HG03135 (cell line): ENCODE measurements around the gene SLC25A26.

Experiments used
- ATAC-seq: cut with Tn5 transposase; IDR thresholded peaks from one replicate; pipeline ENCODE4 v1.9.1; 2021; ENCODE audit warnings: mild to moderate bottlenecking, moderate library complexity; ENCODE audit not compliant: unreplicated experiment

SLC25A26 gene

GRCh38 chr3:66314455-66314854 lies 93.7 kb downstream of the SLC25A26 start:
- ATAC-seq, result no peak

- ATAC-seq, result no peak
These were observed 97.1 kb downstream of the SLC25A26 start for GRCh38 chr3:66317750-66318376.

DNA sequence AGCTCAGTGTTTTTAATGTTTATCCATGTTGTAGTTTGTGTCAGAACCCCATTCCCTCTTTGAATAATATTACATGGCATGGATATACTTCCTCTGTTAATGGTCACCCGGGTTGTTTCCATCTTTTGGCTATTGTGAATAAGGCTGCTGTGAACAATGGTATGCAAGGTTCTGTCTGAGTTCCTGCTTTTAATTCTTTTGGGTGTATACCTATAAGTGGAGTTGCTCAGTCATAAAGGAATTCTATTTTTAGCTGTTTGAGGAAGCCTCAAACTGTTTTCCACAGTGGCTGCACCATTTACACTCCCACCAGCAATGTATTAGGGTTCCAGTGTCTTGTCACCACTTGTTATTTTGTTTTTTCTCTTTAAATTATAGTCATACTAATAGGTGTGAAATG lies 99.6 kb downstream of the SLC25A26 start:
- no peak for ATAC-seq

- no peak for ATAC-seq
These were observed 101.6 kb downstream of the SLC25A26 start for GRCh38 chr3:66322436-66322835.

- ATAC-seq, result no peak
These were observed 105.5 kb downstream of the SLC25A26 start for GRCh38 chr3:66326340-66326739.

- ATAC-seq, result no peak
These were observed 114.9 kb downstream of the SLC25A26 start for GRCh38 chr3:66335671-66336070.

DNA sequence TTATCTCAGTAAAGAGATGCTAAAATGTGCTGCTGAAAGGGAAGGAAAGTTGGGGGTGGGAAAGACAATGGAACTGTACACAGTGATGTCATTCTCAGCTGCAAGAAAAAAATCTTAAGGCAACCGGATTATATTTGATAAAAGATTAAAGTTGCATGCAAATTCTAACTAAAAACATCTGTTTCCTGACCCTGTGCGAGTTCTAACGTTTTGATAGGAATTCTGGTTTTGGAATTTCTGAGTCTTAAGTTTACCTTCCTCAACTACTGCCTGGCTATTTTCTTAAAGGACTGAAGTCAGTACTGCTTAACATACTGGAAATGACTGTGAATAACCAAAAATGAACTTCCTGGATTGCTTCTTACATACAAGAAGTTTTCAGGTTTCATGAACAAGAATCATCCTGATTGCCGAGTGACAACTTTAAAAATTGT lies 115.5 kb downstream of the SLC25A26 start:
- ATAC-seq, result no peak

- no peak for ATAC-seq
These were observed 118.1 kb downstream of the SLC25A26 start for GRCh38 chr3:66338927-66339326.

DNA sequence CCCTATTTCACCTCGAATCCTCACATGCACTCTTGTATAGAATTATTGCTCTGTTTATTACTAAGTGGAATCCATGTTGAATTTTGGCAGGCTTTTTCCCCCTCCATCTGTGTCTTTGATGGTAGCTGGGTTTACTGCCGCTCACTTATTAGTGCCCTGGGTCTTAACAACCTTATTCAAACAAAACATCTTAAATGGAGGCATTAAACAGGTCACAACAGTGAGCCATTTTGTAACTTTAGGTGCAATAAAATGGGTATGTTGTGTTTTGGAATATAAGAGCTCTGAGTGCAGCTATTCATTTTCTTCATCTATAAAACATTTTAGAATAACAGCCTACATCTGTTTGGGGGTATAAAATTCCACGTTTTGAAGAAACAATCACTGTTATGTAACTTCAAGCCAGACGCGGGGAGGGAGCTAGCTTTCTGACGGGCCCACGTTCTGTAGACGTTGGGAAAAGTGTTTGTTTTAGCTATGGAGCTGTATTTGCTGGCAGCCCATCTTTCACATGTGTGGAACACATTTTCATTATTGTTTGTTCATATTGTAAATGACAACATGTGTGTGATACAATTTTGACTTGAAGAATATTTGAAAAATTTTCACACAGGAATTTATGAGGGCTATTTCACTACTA lies 122.0 kb downstream of the SLC25A26 start:
- no peak for ATAC-seq

- ATAC-seq, result no peak
These were observed 123.6 kb downstream of the SLC25A26 start for GRCh38 chr3:66344391-66344811.

GRCh38 chr3:66344848-66345578 lies 124.2 kb downstream of the SLC25A26 start:
- no peak for ATAC-seq

DNA sequence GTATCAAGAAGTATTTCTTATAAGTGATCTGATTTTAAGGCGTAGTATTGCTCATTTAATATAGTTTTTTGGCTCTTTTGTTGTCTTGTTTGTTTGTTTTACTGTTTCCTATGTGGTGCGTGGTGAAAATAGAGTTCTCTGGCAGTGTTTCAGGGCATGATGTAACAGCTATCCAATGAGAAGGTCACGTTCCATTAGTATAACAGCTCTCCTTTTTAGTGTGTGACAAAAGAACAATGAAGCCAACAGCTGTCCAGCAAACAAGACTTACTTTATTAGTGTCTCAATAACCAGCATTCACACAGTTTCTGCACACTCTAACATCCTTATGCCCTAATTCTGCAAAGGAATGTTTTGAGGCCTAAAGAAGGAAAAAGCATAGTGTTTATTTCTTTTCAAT lies 127.9 kb downstream of the SLC25A26 start:
- no peak for ATAC-seq

DNA sequence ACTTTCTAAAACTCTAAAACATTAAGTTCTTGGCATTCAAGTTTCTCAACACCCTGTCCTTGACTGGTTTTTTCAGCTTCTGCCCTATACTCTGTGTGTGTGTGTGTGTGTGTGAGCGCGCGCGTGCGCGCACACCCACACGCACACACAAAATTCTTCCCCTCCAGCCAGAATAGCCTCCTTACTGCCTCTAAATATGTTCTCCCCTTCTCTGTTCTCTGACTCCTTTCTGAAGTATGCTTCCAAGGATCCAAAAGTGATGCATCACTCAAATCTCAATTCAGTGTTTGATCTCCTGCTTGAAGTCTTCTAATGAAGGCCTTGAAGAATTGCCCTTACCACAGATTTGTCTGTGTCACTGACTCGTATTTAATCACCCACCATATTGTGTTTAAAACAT lies 129.8 kb downstream of the SLC25A26 start:
- ATAC-seq, result no peak

DNA sequence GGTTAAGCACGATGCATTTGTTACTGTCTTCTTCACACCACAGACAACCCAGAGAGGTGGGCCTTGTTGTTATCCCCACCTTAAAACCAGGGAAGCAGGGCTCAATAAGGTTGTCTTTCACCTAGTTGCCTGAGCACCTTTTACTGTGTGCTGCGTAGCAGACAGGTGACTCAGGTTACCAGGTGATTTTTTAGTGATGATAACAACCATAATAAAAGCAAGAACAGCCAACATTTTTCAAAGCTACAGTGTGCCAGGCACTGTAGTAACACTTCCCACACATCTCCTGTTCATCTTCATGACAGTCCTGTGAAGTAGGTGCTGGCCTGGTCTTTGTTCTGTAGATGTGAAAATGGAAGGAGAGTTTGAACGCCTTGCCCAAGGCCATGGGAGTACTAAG lies 132.2 kb downstream of the SLC25A26 start:
- ATAC-seq, result no peak

DNA sequence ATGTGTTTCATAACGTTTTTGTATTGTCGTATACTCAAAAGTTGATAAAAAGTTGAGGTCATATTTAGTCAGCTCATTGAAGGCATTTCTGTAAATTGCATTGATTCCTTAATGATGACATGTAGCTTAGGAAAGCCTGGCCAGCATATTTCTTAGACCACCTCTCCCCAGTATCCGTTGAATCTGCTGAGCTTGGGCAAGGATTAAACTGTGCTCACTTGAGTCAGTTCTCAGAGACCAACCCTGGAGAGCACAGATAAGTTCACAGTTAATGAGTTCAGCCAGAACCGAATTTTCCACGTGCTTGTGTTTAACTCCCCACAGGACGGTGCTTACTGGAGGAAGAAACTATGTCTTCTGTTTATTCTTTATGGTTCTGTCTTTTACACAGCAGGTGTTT lies 132.7 kb downstream of the SLC25A26 start:
- ATAC-seq, result no peak

DNA sequence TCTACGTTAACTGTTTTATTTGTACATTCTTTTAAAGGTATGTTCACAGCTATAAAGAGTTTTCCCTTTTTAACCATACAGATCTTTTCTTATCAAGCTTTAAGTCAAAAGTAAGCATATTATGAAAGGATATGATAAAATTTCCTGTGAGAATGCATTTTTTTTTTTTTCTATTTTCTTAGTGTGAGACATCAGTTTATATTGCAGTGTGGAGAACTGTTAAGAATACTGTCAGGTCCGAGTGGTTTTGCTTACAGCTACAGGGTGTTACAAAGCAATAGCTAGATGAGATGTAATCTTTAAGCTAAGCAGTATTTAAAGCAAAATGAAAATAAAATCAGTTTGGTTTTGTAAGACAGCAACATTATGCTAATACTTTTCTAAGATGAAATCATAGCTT lies 133.2 kb downstream of the SLC25A26 start:
- ATAC-seq, result no peak

GRCh38 chr3:66355394-66355793 lies 134.6 kb downstream of the SLC25A26 start:
- peak; percentile 70 for ATAC-seq

DNA sequence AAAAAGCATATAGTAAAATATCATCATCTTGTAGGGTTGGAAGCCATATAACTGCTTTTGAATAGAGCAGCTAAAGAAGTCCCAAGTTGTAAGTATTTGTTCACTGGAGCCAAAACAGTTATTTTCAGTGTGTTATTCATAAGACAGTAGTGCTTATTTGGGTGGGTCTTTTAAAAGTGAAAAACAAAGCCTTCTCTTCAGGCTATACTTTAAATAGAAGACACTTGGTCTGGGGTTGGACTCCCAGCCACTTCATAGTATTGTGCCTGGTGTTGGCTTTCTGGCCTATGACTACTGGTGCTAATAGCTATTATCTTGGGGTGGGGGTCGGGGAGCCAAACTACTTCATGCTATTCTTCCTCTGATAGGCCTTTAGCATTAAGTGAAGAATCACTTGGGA lies 135.2 kb downstream of the SLC25A26 start:
- ATAC-seq, result no peak

DNA sequence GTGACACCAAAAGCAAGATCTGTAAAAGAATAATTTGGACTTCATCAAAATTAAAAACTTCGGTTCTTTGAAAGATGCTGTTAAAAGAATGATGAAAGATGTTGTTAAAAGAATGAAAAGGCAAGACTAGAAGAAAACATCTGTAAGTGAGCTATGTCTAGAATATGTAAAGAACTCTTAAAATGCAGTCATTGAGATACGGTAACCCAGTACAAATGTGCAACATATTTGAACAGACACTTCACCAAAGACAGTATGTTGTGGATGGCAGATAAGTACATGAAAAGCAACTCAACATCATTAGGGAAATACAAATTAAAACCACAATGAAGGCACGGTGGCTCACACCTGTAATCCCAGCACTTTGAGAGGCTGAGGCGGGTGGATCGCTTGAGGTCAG lies 140.6 kb downstream of the SLC25A26 start:
- ATAC-seq, result no peak

GRCh38 chr3:66362541-66362941 lies 141.7 kb downstream of the SLC25A26 start:
- ATAC-seq, result no peak

DNA sequence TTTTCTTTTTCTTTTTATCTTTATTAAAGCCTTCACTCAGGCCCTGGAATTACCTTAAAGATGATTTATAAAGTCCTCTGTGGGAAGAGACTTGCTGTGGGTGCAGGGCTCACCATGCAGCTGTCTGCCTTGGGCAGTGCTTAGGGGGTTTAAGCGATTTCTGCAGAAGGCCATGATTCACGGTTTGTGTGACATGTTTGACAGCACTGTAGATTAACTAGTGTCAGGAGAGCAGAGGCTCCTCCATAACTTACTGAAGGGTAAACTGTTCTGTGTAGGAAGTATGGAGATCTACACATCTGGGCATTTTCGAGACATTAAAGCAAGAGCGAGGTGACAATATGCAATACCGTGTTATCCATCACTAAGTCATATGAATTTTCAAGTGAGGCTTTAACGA lies 142.3 kb downstream of the SLC25A26 start:
- ATAC-seq, result no peak

- no peak for ATAC-seq
These were observed 144.3 kb downstream of the SLC25A26 start for GRCh38 chr3:66365080-66365479.
